ENCODE data around the gene TTC23L.

DNA sequence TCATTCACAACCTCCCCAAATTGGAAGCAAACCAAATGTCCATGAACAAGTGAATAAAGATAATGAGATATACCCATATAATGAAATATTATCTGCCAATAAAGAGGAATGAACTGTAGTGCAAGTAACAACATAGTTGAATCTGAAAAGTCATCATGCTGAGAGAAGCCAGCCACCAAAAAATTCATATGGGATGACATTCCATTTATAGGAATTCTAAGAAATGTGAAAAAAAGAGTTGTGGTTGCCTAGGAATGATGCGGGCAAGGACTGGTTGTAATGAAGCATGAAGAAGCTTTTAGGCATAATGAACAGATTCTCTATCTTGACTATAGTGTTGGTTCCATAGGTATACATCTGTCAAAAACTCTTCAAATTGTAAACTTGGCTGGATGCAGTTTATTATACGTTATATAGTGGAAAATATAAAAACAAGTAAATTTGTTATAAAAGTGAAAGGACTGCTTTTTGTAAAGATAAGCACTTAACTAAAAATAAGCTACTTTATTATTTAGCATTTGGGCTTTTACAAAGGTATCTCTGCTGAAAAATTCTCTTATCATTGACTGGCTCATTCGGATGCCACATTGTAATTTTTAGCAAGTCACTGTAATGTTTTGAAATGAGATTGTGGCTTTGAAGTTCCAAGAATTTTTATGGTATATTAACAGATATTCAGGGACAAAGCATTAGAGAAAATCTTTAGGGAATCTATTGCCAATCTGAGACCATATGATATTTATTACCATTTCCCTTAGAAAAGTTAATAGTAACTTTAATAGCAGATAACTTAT, 21.2 kb upstream of the TTC23L start:
- TF ChIP-seq, protein P1, sequence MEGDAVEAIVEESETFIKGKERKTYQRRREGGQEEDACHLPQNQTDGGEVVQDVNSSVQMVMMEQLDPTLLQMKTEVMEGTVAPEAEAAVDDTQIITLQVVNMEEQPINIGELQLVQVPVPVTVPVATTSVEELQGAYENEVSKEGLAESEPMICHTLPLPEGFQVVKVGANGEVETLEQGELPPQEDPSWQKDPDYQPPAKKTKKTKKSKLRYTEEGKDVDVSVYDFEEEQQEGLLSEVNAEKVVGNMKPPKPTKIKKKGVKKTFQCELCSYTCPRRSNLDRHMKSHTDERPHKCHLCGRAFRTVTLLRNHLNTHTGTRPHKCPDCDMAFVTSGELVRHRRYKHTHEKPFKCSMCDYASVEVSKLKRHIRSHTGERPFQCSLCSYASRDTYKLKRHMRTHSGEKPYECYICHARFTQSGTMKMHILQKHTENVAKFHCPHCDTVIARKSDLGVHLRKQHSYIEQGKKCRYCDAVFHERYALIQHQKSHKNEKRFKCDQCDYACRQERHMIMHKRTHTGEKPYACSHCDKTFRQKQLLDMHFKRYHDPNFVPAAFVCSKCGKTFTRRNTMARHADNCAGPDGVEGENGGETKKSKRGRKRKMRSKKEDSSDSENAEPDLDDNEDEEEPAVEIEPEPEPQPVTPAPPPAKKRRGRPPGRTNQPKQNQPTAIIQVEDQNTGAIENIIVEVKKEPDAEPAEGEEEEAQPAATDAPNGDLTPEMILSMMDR (IDR thresholded peaks at IDR 0.05) = no peak
- no peak for TF ChIP-seq POLR2A (IDR thresholded peaks at IDR 0.05)
- TF ChIP-seq POLR2AphosphoS5 (IDR thresholded peaks at IDR 0.05) = no peak
- no peak for TF ChIP-seq EP300 (IDR thresholded peaks at IDR 0.05)

All from sigmoid colon (tissue), 4 donors.